ENCODE results near the gene PIGR.

The PIGR gene

GRCh38 chr1:206915030-206915735 is 31.1 kb downstream of the PIGR start:
- TF ChIP-seq CTCF (IDR thresholded peaks at IDR 0.05; ENCODE audit: extremely low read depth, missing control alignments): no peak
- DNase-seq (ENCODE audit: low spot score): no peak

GRCh38 chr1:206913766-206914537 is 32.3 kb downstream of the PIGR start:
- no peak for TF ChIP-seq CTCF (IDR thresholded peaks at IDR 0.05; ENCODE audit: extremely low read depth, missing control alignments)
- no peak for DNase-seq (ENCODE audit: low spot score)

GRCh38 chr1:206912445-206913095 is 33.7 kb downstream of the PIGR start:
- peak; percentile 83 for DNase-seq (ENCODE audit: low spot score)
- peak; percentile 54 for TF ChIP-seq CTCF (IDR thresholded peaks at IDR 0.05; ENCODE audit: extremely low read depth, missing control alignments)

- TF ChIP-seq CTCF (IDR thresholded peaks at IDR 0.05; ENCODE audit: extremely low read depth, missing control alignments): peak; percentile 49
- DNase-seq (ENCODE audit: low spot score): peak; percentile 73
These were observed 35.1 kb downstream of the PIGR start for GRCh38 chr1:206911064-206911663.

- no peak for TF ChIP-seq CTCF (IDR thresholded peaks at IDR 0.05; ENCODE audit: extremely low read depth, missing control alignments)
- DNase-seq (ENCODE audit: low spot score): no peak
These were observed 36.4 kb downstream of the PIGR start for GRCh38 chr1:206909883-206910318.

GRCh38 chr1:206909161-206909882 is 36.9 kb downstream of the PIGR start:
- peak; percentile 42 for DNase-seq (ENCODE audit: low spot score)
- peak; percentile 9 for TF ChIP-seq CTCF (IDR thresholded peaks at IDR 0.05; ENCODE audit: extremely low read depth, missing control alignments)
